ENCODE data around the gene VPS13C.

Gene VPS13C

GRCh38 chr15:61853195-61853594 is 207.1 kb downstream of the VPS13C start:
- ChIA-PET POLR2A (ENCODE audit: low non-redundant PET) (no interaction called here), CTCF (interaction anchor here (0.7 kb wide), 1 partner anchor 14 kb away, joined by 3 read pairs; no protein-coding TSS in a partner anchor)
- DNase-seq (ENCODE audit: low spot score) = no peak
- no peak overlapping the region for H3K27ac ChIP-seq
- TF ChIP-seq CTCF (conservative IDR thresholded peaks at IDR 0.05; ENCODE audit: low read depth) = no peak

GRCh38 chr15:61851955-61852354 is 208.3 kb downstream of the VPS13C start:
- DNase-seq (ENCODE audit: low spot score) = no peak
- TF ChIP-seq CTCF (conservative IDR thresholded peaks at IDR 0.05; ENCODE audit: low read depth) = no peak
- no peak overlapping the region for H3K27ac ChIP-seq
- ChIA-PET CTCF (no interaction called here), POLR2A (ENCODE audit: low non-redundant PET) (no interaction called here)

- no peak for TF ChIP-seq CTCF (conservative IDR thresholded peaks at IDR 0.05; ENCODE audit: low read depth)
- ChIA-PET POLR2A (ENCODE audit: low non-redundant PET) (no interaction called here), CTCF (no interaction called here)
- no peak for DNase-seq (ENCODE audit: low spot score)
- H3K27ac ChIP-seq = no peak overlapping the region
Observed at GRCh38 chr15:61849447-61849846, 210.8 kb downstream of the VPS13C start.

- no peak for TF ChIP-seq CTCF (conservative IDR thresholded peaks at IDR 0.05; ENCODE audit: low read depth)
- DNase-seq (ENCODE audit: low spot score) = no peak
- POLR2A ChIA-PET (ENCODE audit: low non-redundant PET) = no interaction called here
- no peak overlapping the region for H3K27ac ChIP-seq
- CTCF ChIA-PET = no interaction called here
Observed at GRCh38 chr15:61841466-61841865, 218.8 kb downstream of the VPS13C start.

- H3K27ac ChIP-seq = no peak overlapping the region
- ChIA-PET CTCF (no interaction called here), POLR2A (ENCODE audit: low non-redundant PET) (no interaction called here)
- no peak for DNase-seq (ENCODE audit: low spot score)
- TF ChIP-seq CTCF (conservative IDR thresholded peaks at IDR 0.05; ENCODE audit: low read depth) = no peak
Observed at GRCh38 chr15:61840090-61840489, 220.2 kb downstream of the VPS13C start.

- ChIA-PET CTCF (interaction anchor here (0.7 kb wide), 1 partner anchor 467 kb away, joined by 3 read pairs; no protein-coding TSS in a partner anchor), POLR2A (ENCODE audit: low non-redundant PET) (no interaction called here)
- H3K27ac ChIP-seq = no peak overlapping the region
- TF ChIP-seq CTCF (conservative IDR thresholded peaks at IDR 0.05; ENCODE audit: low read depth) = no peak
- no peak for DNase-seq (ENCODE audit: low spot score)
Observed at GRCh38 chr15:61839546-61839945, 220.7 kb downstream of the VPS13C start.

All from RWPE1 (cell line).